GM19455 (cell line): ENCODE measurements around the gene RBL1.
"Not testable (repeated sequence)": the region's sequence is repeated elsewhere in the genome, so short reads cannot be mapped to it uniquely, and the experiment has no call there.

ENCODE experiments used
- ATAC-seq: cut with Tn5 transposase; IDR thresholded peaks from one replicate; pipeline ENCODE4 v1.9.1; 2021; ENCODE audit not compliant: unreplicated experiment

The RBL1 gene

DNA sequence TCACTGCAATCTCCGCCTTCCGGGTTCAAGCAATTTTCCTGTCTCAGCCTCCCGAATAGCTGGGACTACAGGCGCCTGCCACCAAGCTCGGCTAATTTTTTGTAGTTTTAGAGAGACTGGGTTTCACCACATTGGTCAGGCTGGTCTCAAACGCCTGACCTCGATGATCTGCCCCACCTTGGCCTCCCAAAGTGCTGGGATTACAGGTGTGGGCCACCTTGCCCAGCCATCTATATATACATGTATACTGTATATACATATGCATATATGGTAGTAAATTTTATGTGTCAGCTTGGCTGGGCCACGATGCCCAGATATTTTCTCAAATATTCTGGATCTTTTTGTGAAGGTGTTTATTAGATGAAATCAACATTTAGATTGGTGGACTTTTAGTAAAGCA is 18.8 kb downstream of the RBL1 start:
- ATAC-seq = no peak

DNA sequence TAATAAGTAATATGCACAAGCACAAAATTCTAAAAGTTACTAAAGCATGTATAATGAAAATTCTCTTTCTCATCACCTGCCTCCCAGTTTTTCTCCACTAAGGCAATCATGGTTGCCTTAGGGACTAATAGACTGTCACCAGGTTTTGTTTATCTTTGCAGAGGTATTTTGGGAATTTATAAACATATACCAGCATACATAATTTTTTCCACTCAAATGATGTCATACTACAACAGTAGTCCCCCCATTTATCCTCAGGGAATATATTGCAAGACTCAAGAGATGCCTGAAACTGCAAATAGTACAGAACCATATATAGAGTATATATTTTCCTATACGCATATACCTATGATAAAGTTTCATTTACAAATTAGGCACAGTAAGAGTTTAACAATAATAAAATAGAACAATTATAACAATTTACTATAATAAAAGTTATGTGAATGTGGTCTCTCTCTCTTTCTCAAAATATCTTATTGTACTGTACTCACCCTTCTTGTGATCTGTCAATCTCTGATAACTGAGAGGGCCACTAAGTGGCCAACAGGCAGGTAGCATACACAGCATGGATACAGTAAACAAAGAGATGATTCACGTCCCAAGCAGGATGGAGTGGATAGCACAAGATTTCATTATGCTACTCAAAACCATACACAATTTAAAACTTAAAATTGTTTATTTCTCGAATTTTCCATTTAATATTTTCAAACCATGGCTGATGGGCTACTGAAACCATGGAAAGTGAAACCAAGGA is 19.7 kb downstream of the RBL1 start:
- ATAC-seq = no peak

GRCh38 chr20:37072293-37073196 is 23.3 kb downstream of the RBL1 start:
- ATAC-seq = no peak

DNA sequence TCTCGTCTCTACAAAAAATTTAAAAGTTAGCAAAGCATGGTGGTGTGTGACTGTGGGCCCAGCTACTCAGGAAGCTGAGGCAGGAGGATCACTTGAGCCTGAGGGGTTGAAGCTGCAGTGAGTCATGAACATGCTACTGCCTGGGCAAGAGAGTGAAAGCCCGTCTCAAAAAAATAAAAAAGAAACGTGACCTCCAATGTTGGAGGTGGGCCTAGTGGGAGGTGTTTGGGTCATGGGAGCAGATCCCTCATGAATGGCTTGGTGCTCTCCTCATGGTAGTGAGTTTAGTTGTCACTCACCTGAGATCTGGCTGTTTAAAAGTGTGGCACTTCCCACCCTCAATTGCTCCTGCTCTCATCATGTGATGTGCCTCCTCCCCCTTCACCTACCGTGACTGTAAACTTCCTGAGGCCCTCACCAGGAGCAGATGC is 24.3 kb downstream of the RBL1 start:
- ATAC-seq = no peak

GRCh38 chr20:37069563-37069962 is 26.2 kb downstream of the RBL1 start:
- not testable (repeated sequence) for ATAC-seq

GRCh38 chr20:37066168-37066567 is 29.6 kb downstream of the RBL1 start:
- no peak for ATAC-seq

- ATAC-seq = no peak
Measured at GRCh38 chr20:37055276-37055675, 40.5 kb downstream of the RBL1 start.

- ATAC-seq = no peak
Measured at GRCh38 chr20:37053230-37053950, 42.4 kb downstream of the RBL1 start.

GRCh38 chr20:37042986-37043972 is 52.5 kb downstream of the RBL1 start:
- peak; percentile 67 for ATAC-seq

DNA sequence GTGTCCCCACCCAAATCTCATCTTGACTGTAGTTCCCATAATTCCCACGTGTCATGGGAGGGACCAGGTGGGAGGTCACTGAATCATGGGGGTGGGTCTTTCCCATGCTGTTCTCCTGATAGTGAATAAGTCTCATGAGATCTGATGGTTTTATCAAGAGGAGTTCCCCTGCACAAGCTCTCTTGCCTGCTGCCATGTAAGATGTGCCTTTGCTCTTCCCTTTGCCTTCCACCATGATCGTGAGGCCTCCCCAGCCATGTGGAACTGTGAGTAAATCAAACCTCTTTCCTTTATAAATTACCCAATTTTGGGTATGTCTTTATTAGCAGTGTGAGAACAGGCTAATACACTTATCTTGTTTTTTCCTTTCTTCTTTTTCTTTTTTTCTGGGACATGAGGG is 56.4 kb downstream of the RBL1 start:
- not testable (repeated sequence) for ATAC-seq

DNA sequence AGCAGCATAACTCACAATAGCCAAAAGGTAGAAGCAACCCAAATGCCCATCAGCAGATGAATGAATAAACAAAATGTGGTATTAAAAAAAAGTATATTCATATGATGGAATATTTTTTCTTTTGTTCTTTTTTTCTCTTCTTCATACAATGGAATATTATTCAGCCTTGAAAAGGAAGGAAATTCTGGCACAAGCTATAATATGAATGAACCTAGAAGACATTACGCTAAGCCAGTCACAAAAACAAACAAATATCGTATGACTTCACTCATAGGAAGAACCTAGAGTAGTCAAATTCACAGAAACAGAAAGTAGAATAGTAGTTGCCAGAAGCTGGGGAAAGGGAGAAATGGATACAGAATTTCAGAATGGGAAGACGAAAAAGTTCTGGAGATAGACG is 63.7 kb downstream of the RBL1 start:
- no peak for ATAC-seq

DNA sequence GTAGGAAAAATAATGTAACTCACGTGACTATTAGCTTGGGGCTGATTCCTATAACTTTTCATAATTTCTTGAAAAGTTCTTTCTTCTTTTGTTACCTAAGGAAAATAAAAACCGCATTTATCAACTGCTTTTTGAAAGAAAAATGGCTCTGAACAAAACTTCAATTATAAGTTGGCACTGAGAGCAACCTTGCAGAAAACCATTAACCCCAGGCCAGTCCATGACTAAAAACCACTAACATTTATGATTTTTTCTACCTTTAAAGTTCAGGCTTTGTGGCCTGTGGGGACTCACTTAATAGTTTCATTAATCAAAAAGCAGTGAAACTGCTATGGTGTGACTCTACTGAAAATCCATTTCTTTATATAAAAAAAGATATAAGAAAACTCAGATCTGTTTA is 75.2 kb downstream of the RBL1 start:
- no peak for ATAC-seq

DNA sequence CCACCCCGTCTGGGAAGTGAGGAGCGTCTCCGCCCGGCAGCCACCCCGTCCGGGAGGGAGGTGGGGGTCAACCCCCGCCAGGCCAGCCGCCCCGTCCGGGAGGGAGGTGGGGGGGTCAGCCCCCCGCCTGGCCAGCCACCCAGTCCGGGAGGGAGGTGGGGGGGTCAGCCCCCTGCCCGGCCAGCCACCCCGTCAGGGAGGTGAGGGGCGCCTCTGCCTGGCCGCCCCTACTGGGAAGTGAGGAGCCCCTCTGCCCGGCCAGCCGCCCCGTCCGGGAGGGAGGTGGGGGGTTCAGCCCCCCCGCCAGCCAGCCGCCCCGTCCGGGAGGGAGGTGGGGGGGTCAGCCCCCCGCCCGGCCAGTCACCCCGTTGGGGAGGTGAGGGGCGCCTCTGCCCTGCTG is 83.2 kb downstream of the RBL1 start:
- ATAC-seq = not testable (repeated sequence)

DNA sequence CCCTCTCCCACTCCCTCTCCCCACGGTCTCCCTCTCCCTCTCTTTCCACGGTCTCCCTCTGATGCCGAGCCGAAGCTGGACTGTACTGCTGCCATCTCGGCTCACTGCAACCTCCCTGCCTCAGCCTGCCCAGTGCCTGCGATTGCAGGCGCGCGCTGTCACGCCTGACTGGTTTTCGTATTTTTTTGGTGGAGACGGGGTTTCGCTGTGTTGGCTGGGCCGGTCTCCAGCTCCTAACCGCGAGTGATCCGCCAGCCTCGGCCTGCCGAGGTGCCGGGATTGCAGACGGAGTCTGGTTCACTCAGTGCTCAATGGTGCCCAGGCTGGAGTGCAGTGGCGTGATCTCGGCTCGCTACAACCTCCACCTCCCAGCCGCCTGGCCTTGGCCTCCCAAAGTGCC is 83.9 kb downstream of the RBL1 start:
- ATAC-seq = not testable (repeated sequence)

GRCh38 chr20:37011147-37011546 is 84.7 kb downstream of the RBL1 start:
- no peak for ATAC-seq

DNA sequence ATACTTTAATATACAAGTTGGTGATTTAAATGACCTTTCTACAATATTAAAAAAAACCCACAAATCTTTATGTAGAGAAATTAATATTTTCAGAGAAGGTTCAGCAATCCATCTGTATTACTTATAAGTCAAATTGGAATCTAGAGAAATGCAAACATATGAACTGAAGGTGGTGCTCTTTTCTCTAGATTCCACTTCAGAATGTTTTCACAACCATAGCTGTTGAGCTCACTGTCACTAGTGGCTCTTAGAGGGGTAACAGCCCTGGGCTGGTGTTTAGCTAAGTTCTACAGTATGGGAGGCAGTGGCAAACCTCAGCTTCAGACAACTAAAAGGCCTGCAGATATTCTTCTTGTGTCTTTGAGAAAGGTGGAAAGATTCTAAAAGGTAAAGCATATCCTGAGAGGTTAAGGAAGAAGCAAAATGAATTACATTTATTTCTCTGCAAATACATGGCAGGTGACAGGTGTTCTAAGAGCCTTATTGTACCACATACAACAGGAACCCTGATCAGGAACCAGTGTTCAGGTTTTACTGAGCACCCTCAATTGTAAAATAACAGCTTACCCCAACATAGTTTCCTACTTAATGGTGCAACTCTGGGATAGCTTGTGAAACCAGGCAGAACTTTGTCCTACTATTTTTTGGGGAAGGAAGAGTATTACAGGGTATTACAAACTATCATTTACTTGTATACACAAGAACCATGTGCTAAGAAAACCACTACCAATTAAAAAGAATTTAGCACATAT is 87.7 kb downstream of the RBL1 start:
- ATAC-seq = no peak

DNA sequence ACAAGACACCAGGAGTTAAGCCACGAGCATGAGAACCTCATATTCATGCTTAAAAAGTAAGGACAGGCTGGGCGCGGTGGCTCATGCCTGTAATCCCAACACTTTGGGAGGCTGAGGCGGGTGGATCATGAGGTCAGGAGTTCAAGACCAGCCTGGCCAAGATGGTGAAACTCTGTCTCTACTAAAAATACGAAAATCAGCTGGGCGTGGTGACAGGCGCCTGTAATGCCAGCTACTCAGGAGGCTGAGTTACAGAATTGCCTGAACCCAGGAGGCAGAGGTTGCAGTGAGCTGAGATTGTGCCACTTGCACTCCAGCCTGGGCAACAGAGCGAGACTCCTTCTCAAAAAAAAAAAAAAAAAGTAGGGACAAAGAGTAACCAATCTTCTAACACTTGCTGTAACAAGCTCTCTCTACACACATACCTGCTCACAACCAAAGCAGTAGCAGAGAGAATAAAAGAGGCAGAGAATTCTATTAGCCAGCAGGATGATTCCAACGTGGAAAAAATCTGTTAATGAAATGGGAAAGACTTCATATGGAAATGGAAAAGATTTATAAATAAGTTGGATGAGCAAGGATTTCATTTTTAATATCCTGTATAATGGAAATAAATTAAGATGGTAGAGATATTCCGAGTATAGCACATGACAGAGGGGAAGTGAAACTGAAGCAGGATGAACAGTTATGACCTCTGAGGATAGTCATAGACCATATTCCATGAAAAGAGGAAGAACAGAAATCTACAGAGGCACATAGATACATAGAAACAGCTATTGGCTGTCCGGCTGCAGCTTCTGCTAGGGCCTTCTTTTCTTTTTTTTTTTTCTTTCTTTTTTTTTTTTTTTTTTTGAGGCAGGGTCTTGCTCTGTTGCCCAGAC is 90.5 kb downstream of the RBL1 start:
- ATAC-seq = not testable (repeated sequence)

DNA sequence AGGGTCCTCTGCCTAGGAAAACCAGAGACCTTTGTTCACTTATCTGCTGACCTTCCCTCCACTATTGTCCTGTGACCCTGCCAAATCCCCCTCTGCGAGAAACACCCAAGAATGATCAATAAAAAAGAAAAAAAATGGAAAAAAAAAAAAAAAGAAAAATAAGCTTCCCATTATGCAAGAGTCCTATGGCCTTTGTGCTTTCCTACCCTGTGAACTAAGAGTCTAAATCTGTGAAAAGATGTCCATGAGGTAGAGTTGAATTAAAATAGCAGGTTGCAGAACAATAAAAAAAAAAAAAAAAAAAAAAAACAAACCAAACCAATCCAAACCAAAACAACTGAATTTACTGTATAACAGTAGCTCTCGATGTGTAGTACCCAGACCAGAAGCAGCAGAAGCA is 94.2 kb downstream of the RBL1 start:
- ATAC-seq = not testable (repeated sequence)

- ATAC-seq = not testable (repeated sequence)
Measured at GRCh38 chr20:37000171-37000570, 95.6 kb downstream of the RBL1 start.
